Fibroblast of the aortic adventitia (primary cell): ENCODE measurements around the gene FAF1. TPM values are rescaled to one million over a fixed set of nuclear protein-coding genes. Genes with fewer than 3 reads are reported as not detected.

ENCODE experiments used
- DNase-seq: peaks from one replicate; pipeline ENCODE4 v3.0.0-alpha.2; 2010; ENCODE audit warnings: low read depth
- H3K4me3 ChIP-seq: 2 replicates; pipeline ENCODE4 v1.5.1; 2011; ENCODE audit warnings: low read depth, mild to moderate bottlenecking, control low read depth, low read length, moderate library complexity
- CTCF ChIP-seq: IDR thresholded peaks from 2 replicates; pipeline ENCODE4 v1.5.1; 2011; ENCODE audit warnings: mild to moderate bottlenecking, low read length, control low read depth, inconsistent platforms; ENCODE audit not compliant: insufficient read depth
- total RNA-seq: library from RNA; depleted of rRNA; stranded (reverse); fragments of >200 nt; gene quantifications from 2 replicates; pipeline ENCODE4 v1.2.3, GENCODE V29; 2012; ENCODE audit warnings: low replicate concordance

The FAF1 gene
- total RNA-seq, 1 donor, result 93.8 TPM

- no peak overlapping the region for H3K4me3 ChIP-seq
- no peak for TF ChIP-seq CTCF
- DNase-seq, result no peak
These were observed 542.6 kb downstream of the FAF1 start for GRCh38 chr1:50417507-50417906.

- no peak overlapping the region for H3K4me3 ChIP-seq
- no peak for TF ChIP-seq CTCF
- DNase-seq, result no peak
These were observed 543.3 kb downstream of the FAF1 start for GRCh38 chr1:50416553-50417453.

DNA sequence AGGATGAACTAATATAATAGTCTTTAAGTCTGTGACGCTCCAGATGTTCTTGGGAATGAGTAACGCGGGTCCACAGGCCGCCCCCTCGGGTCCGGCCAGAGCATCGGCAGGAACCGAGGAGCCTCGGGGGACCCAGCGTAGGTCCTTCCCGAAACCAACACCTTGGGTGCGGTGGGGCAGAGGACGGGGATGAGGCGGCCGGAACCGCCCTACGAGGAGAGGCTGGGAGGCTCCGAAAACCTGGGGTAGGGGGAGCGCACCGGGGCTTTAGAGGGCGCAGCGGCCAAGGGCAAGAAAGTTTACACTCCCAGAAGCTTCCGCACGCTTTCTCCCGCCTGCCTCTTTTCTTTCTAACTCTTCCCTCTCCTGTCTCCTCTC is 543.9 kb downstream of the FAF1 start:
- DNase-seq, result no peak
- TF ChIP-seq CTCF, result no peak
- H3K4me3 ChIP-seq, result no peak overlapping the region

DNA sequence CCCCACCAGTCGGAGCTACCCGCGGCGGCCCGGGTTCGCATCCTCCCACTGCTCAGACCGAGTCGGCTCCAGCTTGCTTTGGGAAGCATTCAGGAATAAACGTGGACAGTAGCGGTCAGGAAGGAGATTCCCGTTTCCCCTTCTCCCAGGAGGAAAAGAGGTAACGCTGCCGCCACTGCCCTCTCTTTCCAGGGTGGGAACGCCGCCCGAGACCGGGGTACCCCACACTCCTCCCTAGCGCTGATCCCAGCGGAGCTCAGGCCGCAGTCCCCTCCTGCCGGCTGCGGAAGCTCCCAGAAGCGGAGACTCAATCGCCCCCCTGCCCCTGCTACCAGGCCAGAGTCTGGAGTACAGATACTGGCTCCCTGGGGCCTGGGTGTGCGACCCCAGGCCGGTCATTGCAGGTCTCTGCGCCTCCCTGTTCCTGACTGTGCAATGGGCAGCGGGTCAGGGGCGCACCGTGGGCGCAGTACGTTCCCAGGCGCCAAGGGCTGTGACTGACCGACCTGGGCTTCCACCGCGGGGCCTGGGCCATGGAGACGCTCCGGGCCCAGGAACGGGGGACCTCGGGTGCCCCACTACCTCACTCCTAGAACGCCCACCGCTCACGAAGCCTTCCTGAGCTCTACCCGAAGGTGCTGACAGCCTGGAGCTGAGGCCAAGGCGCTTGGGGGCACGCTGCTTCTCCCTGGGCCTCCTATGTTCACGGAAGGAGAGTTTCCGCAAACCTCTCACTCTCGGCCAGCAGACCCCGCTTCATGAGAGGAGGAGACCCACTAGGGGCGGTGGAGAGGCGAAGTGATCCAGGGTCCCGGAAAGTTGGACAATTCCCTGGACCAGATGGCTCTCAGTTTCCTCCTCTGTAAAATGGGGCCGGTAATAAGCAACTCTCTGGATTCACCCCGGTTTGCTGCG is 544.6 kb downstream of the FAF1 start:
- DNase-seq, result no peak
- no peak overlapping the region for H3K4me3 ChIP-seq
- no peak for TF ChIP-seq CTCF

GRCh38 chr1:50414853-50415234 is 545.2 kb downstream of the FAF1 start:
- TF ChIP-seq CTCF, result no peak
- no peak for DNase-seq
- H3K4me3 ChIP-seq, result no peak overlapping the region

- DNase-seq, result no peak
- no peak overlapping the region for H3K4me3 ChIP-seq
- no peak for TF ChIP-seq CTCF
These were observed 547.1 kb downstream of the FAF1 start for GRCh38 chr1:50412813-50413476.
